A549 treated with AZD9567 at 1 μM for 4 hours (cell line): ENCODE measurements around the gene PMIS2. TPM values are rescaled to one million over a fixed set of nuclear protein-coding genes. Genes with fewer than 3 reads are reported as not detected.

Experiments
- total RNA-seq: library from RNA; stranded (reverse); fragments of 200-300 nt; extraction: Qiagen RNA extraction; gene quantifications from 5 replicates; pipeline ENCODE4 v1.2.3, GENCODE V29; 2022; ENCODE audit not compliant: insufficient read depth

Gene PMIS2
- total RNA-seq, result not detected in 5 replicates

GRCh38 chr19:35585848-35586247 lies at the start of gene PMIS2:
Gene PMIS2, plus strand, starts transcription at chr19:35586173. Its CDS starts 87 bp downstream, at chr19:35586260.

GRCh38 chr19:35545001-35545854 lies 40.7 kb upstream of the PMIS2 start, which contains the start of gene TMEM147:
Gene TMEM147, plus strand, starts transcription at chr19:35545626. Its CDS starts 114 bp downstream, at chr19:35545740.

DNA sequence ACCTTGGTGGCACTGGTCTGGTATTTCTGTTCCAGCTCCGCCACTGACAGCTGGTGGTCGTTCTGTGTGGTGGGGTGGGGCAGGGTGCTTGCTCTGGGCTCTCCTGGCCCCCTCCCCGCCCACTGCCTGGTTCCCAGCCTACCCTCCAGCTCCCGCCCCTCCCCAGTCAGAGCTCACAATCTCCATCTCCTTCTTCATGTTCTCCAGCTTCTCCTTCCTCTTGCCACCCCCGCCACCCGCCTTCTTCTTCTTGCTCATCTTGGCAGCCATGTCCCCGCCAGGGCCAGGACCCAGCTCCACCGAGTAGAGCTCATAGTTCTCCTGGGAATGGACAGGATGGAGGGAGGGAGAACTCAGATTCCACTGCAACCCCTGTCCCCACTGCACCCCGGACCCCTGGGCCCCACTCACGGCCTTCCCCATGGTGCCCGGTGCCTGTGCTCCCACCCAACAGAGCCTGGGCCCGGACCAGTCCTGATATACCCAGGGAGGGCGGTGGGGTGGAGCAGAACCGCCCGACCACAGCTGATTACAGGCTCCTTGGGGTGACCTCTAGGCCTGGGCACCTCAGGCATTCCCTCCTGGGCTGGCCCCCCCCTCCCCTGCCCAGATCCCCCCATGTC lies 22.7 kb upstream of the PMIS2 start, which contains the start of gene ATP4A:
Gene ATP4A (minus strand): TSS at position 452 of the 623 bp plus-strand sequence. CDS start 29 bp downstream, at position 423.

DNA sequence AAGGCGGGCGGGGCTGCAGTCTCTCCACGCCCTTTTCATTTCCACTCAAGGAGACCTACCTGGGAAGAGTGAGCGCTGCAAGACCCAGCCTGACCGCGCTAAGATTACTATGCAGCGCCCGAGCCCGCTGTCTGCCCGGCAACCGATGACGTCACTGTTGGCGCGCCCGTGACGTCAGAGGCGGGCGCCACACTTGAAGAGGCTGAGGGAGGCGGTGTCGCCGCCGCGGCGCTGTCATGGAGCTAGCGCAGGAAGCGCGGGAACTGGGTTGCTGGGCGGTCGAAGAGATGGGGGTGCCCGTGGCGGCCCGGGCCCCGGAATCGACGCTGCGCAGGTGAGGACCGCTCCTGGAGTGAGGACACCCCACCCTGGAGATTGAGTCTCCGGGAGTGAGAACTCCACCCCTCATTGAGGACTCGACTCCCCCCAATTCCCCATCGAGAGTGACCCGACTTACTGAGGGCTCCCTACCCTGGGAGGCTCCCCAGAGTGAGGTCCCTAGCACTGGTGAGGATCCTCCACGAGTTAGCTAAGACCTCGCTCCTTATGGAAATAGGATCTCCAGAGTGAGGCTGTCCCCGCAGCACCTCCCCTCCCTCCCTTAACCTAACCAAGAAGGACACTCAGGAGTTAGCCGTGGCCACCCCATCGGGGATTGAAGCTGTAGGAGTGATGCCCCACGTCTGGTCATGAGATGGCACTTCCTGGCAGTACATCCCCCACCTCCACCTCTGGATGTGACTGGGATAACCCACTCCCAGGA lies 26.8 kb downstream of the PMIS2 start, which contains the start of gene HAUS5:
Gene HAUS5 (plus strand): TSS at position 177 of the 763 bp plus-strand sequence. CDS start 60 bp downstream, at position 237.

GRCh38 chr19:35628565-35629331 lies 42.8 kb downstream of the PMIS2 start, which contains the start of gene RBM42:
Gene RBM42, plus strand, starts transcription at chr19:35629036. Its CDS starts 118 bp downstream, at chr19:35629154.

Other genes starting within 250 kb of the PMIS2 start
- 0.05 TPM in 1 of 5 replicates, not detected in the others for gene FFAR1, start 238.3 kb upstream of the PMIS2 start, total RNA-seq
- gene FFAR3, start 227.7 kb upstream of the PMIS2 start, total RNA-seq, result 0.07 TPM in 1 of 5 replicates, not detected in the others
- not detected in 5 replicates for gene GPR42, start 215.1 kb upstream of the PMIS2 start, total RNA-seq
- 0.14 TPM in 1 of 5 replicates, not detected in the others for gene FFAR2, start 137.9 kb upstream of the PMIS2 start, total RNA-seq
- gene KRTDAP, start 95.7 kb upstream of the PMIS2 start, total RNA-seq, result not detected in 5 replicates
- 32.2 to 38.6 TPM (median 34.4 TPM) in 5 replicates for gene DMKN, start 72.5 kb upstream of the PMIS2 start, total RNA-seq
- 1.9 to 3.2 TPM (median 2.6 TPM) in 5 replicates for gene SBSN, start 57.9 kb upstream of the PMIS2 start, total RNA-seq
- 0.10 to 0.15 TPM in 2 of 5 replicates, not detected in the others for gene GAPDHS, start 52.7 kb upstream of the PMIS2 start, total RNA-seq
- gene TMEM147, start 40.5 kb upstream of the PMIS2 start, total RNA-seq, result 340 to 440 TPM (median 431 TPM) in 5 replicates
- 0.07 to 0.08 TPM in 2 of 5 replicates, not detected in the others for gene ATP4A, start 22.5 kb upstream of the PMIS2 start, total RNA-seq
- gene HAUS5, start 26.6 kb downstream of the PMIS2 start, total RNA-seq, result 7.1 to 16.9 TPM (median 15.8 TPM) in 5 replicates
- 134 to 209 TPM (median 196 TPM) in 5 replicates for gene RBM42, start 42.9 kb downstream of the PMIS2 start, total RNA-seq
- 1.8 to 3.6 TPM (median 2.4 TPM) in 4 of 5 replicates, not detected in the other for gene ETV2, start 55.6 kb downstream of the PMIS2 start, total RNA-seq
- gene COX6B1, start 62.1 kb downstream of the PMIS2 start, total RNA-seq, result 1,345 to 2,265 TPM (median 1,386 TPM) in 5 replicates
- 0.75 to 1.1 TPM (median 0.86 TPM) in 4 of 5 replicates, not detected in the other for gene UPK1A, start 80.3 kb downstream of the PMIS2 start, total RNA-seq
- not detected in 5 replicates for gene ZBTB32, start 118.4 kb downstream of the PMIS2 start, total RNA-seq
- 56.0 to 66.5 TPM (median 61.9 TPM) in 5 replicates for gene KMT2B, start 131.8 kb downstream of the PMIS2 start, total RNA-seq
- 12.6 to 17.0 TPM (median 12.9 TPM) in 5 replicates for gene IGFLR1, start 156.3 kb downstream of the PMIS2 start, total RNA-seq
- gene U2AF1L4, start 159.2 kb downstream of the PMIS2 start, total RNA-seq, result 14.5 to 26.3 TPM (median 25.6 TPM) in 5 replicates
- gene PSENEN, start 159.5 kb downstream of the PMIS2 start, total RNA-seq, result 259 to 313 TPM (median 277 TPM) in 5 replicates
- 22.9 to 57.3 TPM (median 27.5 TPM) in 5 replicates for gene LIN37, start 162.4 kb downstream of the PMIS2 start, total RNA-seq
- gene HSPB6, start 170.9 kb downstream of the PMIS2 start, total RNA-seq, result 0.28 to 0.42 TPM (median 0.36 TPM) in 4 of 5 replicates, not detected in the other
- 23.3 to 34.4 TPM (median 28.2 TPM) in 5 replicates for gene PROSER3, start 172.0 kb downstream of the PMIS2 start, total RNA-seq
- 5.6 to 17.7 TPM (median 8.4 TPM) in 5 replicates for gene ARHGAP33, start 189.4 kb downstream of the PMIS2 start, total RNA-seq
- gene PRODH2, start 226.7 kb downstream of the PMIS2 start, total RNA-seq, result 0.22 to 0.40 TPM (median 0.32 TPM) in 4 of 5 replicates, not detected in the other